B cell (primary cell): ENCODE measurements around the gene ZNF532.

Source experiments
- CTCF ChIP-seq: fragments of 200-600 bp; IDR thresholded peaks from one replicate; pipeline ENCODE4 v1.8.0; 2022; ENCODE audit warnings: antibody characterized with exemption, mild to moderate bottlenecking
- EZH2 ChIP-seq: IDR thresholded peaks from 2 replicates; pipeline ENCODE4 v1.6.1; 2012; ENCODE audit warnings: borderline replicate concordance, low read depth, mild to moderate bottlenecking, moderate library complexity, low read length; ENCODE audit not compliant: insufficient read depth, poor library complexity, severe bottlenecking

GRCh38 chr18:58990720-58991119, 126.0 kb downstream of the ZNF532 start:
- TF ChIP-seq CTCF, result no peak
- no peak for TF ChIP-seq EZH2
